Cardiac fibroblast (primary cell): Measurements from ENCODE around the gene SLC17A2.
"Not testable (repeated sequence)": the region's sequence is repeated elsewhere in the genome, so short reads cannot be mapped to it uniquely, and the experiment has no call there.

Source experiments
- DNase-seq, 2 donors: peaks; one replicate each; pipeline versions ENCODE4 v3.0.0 to v3.0.0-alpha.2; 2010; ENCODE audit warnings: low read depth in 2 of 2
- H3K4me3 ChIP-seq, 2 donors: replicated peaks in 1 of 2; 1 replicate in 1 of 2; 2 replicates in 1 of 2; pipeline ENCODE4 v1.5.1; 2011; ENCODE audit warnings: low read depth in 2 of 2, low read length in 2 of 2, mild to moderate bottlenecking in 2 of 2, moderate library complexity in 1 of 2
- TF ChIP-seq, protein P1 (sequence below): IDR thresholded peaks from one replicate; pipeline ENCODE4 v1.5.1; 2011; ENCODE audit warnings: low read depth, mild to moderate bottlenecking, low read length, inconsistent platforms

Gene SLC17A2

DNA sequence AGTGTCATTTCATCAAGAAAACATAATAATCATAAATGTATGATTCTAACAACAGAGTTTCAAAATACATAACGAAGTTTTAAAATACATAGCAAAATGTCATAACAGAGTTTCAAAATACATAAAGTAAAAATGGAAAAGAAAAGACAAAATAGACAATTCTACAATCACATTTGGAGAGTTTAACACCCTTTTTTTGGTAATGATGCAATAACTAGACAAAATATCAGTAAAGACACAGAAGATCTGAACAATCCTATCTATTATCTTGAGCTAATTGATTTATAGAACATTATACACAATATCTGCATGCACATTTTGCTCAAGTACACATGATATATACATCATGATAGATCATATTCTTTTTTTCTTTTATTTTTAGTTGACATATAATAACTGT, 13.4 kb upstream of the SLC17A2 start:
- H3K4me3 ChIP-seq: no peak overlapping the region
- TF ChIP-seq, protein P1, sequence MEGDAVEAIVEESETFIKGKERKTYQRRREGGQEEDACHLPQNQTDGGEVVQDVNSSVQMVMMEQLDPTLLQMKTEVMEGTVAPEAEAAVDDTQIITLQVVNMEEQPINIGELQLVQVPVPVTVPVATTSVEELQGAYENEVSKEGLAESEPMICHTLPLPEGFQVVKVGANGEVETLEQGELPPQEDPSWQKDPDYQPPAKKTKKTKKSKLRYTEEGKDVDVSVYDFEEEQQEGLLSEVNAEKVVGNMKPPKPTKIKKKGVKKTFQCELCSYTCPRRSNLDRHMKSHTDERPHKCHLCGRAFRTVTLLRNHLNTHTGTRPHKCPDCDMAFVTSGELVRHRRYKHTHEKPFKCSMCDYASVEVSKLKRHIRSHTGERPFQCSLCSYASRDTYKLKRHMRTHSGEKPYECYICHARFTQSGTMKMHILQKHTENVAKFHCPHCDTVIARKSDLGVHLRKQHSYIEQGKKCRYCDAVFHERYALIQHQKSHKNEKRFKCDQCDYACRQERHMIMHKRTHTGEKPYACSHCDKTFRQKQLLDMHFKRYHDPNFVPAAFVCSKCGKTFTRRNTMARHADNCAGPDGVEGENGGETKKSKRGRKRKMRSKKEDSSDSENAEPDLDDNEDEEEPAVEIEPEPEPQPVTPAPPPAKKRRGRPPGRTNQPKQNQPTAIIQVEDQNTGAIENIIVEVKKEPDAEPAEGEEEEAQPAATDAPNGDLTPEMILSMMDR: no peak
- DNase-seq: no peak

DNA sequence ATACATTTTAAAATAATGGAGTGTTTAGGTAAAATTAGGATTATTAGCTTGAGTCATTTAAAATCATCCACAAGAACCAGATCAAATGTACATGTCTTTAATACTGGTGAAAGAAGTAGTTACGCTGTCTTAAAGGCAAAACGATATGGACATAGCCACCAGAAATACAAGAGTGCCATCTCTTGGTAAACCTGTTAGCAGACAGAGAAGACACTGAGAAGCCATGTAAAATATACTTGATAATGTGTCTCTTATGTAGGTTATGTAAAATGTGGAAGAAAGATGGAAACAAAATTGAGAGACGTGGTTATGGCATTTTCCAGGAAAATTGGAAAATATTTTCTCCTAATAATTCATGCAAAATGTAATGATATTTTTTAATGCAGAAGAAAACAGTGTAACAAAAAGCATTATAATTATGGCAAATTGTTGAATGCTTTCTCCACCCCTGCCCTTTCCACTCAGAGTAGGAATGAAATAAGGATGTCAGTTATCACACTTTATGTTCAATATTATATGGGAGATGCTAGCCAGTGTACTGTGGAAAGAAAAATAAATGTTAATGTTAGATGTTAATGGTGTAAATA, 12.2 kb upstream of the SLC17A2 start:
- peak; percentile 73 for DNase-seq
- TF ChIP-seq, protein P1: peak; percentile 48
- no peak overlapping the region for H3K4me3 ChIP-seq

DNA sequence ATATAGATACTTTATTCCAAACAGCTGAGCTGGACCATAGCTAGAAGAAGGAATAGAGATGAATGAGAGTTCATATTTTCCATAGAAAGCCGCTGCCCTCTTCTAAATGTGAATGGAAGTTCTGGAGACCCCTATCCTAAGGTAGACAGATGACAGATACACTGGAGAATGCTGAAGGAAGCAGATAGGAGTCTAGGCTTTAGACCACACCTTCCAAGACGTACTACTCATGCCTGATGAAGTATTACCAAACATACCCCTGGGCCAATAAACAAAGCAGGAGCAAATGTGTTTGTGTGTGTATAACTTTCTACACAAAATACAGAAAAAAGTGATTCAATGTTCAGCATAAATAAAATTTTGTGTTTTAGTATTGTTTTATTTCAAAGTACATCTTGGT, 9.1 kb upstream of the SLC17A2 start:
- no peak overlapping the region for H3K4me3 ChIP-seq
- no peak for DNase-seq
- TF ChIP-seq, protein P1: no peak

DNA sequence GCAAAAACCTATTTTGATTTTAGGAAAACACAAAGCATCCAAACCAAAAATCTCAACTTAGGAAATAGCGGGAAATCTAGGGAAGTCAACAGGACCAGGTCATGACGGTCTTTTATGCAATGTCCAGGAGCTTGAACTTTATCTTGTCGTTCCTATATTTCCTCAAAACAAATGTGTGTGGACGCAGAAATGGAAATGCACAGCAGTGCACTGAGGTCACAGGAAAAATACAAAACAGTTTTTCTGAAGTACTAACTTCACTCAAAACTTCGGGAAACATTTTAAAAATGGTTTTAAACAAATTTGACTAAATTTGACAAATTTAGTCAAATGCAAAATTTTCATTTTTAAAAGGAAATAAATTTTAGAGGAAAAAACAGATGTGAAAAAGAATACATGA, 5.5 kb upstream of the SLC17A2 start:
- TF ChIP-seq, protein P1: no peak
- no peak for DNase-seq

DNA sequence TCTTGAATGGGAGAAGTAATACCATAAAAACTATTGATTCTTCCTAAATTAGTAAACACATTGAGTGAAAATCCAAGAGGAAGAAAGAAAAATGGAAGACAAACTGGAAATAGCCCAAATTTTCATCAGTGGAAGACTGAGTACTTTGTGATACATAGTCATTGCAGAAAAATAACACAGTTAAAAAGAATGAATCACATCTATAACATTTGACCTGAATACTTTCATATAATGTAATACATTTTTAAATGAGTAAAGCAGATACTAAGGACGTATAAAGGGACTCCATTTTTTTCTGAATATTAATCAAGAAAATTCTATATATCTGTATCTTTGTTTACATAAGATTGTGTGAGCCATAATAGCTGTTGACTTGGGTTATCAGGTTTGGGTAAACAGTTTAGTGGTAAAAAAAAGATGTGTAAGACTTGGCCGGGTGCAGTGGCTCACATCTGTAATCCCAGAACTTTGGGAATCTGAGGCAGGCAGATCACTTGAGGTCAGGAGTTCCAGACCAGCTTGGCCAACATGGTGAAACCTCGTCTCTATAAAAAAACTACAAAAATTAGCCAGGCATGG, 4.3 kb upstream of the SLC17A2 start:
- TF ChIP-seq, protein P1: no peak
- no peak overlapping the region for H3K4me3 ChIP-seq
- DNase-seq: peak in 1 of 2 donors; percentile 57

More for the DNA sequence above, 5.5 kb upstream of the SLC17A2 start:
- no peak overlapping the region for H3K4me3 ChIP-seq

DNA sequence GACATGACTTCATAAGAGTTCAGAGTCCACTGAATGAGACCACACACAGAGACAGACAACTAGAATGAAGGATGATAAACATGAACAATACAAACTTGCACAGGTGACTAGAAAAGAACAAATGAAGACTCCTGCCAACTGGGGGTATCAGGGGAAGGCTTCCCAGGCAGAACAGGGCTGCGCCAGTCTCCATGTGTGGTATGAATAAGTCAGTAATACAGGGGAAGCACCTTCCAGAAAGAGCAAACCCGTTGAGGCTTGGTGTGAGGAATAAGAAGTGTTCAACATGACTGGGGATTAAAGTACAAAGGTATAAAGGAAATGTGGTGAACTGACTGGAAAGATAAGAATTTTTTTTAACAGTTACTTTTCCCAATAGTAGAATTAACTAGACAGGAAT, 3.7 kb upstream of the SLC17A2 start:
- DNase-seq: no peak
- TF ChIP-seq, protein P1: no peak
- H3K4me3 ChIP-seq: no peak overlapping the region

DNA sequence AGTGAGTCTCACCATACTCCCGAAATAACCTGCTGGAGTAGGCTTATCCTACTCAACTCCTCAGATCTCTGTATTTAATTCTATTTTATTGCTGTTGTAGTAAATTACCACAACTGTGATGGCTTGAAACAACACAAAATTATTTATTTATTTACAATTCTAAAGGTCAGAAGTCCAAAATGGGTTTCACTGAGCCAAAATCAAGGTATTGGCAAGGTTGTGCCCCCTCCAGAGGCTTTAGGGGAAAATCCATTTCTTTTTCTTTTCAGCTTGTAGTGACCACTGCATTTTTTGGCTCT, 869 bp upstream of the SLC17A2 start:
- no peak for DNase-seq
- H3K4me3 ChIP-seq: no peak overlapping the region
- TF ChIP-seq, protein P1: no peak

DNA sequence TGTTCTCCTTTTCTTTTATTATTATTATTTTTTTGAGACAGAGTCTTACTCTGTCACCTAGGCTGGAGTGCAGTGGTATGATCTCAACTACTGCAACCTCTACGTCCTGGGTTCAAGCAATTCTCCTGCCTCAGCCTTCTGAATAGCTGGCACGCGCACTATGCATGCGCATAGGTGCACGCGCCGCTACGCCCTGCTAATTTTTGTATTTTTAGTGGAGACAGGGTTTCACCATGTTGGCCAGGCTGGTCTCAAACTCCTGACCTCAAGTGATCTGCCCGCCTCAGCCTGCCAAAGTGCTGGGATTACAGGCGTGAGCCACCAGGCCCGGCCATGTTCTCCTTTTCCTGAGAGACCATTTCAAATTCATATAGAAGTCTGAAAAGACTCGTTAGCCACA, 706 bp downstream of the SLC17A2 start:
- DNase-seq, H3K4me3 ChIP-seq: not testable (repeated sequence)
